Measurements from ENCODE around the gene SELENOF.

SELENOF gene

DNA sequence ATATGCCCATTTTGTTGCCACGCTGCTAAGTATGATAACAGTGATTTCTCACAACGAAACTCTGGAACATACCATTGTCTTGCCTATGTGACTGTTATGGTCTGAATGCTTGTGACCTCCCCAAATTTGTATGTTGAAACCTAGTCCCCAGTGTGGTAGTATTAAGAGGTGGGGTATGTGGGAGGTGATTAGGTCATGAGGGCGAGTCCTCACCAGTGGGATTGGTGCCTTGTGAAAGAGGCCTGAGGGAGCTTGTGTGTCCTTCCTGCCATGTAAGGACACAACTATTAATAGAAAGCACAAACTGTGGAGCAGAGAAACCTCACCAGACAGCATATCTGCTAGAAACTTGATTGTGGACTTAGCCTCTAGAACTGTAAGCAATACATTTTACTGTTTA lies 84.6 kb downstream of the SELENOF start:
- TF ChIP-seq, protein P1, sequence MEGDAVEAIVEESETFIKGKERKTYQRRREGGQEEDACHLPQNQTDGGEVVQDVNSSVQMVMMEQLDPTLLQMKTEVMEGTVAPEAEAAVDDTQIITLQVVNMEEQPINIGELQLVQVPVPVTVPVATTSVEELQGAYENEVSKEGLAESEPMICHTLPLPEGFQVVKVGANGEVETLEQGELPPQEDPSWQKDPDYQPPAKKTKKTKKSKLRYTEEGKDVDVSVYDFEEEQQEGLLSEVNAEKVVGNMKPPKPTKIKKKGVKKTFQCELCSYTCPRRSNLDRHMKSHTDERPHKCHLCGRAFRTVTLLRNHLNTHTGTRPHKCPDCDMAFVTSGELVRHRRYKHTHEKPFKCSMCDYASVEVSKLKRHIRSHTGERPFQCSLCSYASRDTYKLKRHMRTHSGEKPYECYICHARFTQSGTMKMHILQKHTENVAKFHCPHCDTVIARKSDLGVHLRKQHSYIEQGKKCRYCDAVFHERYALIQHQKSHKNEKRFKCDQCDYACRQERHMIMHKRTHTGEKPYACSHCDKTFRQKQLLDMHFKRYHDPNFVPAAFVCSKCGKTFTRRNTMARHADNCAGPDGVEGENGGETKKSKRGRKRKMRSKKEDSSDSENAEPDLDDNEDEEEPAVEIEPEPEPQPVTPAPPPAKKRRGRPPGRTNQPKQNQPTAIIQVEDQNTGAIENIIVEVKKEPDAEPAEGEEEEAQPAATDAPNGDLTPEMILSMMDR (IDR thresholded peaks at IDR 0.05; ENCODE audit: borderline replicate concordance, control extremely low read depth, extremely low read depth, insufficient read depth, missing control alignments) = no peak
- in situ Hi-C loops (cut with MboI; ENCODE audit: low sequenced_read_pairs, unreplicated experiment) = no loop called here
- DNase-seq (ENCODE audit: low spot score) = no peak

DNA sequence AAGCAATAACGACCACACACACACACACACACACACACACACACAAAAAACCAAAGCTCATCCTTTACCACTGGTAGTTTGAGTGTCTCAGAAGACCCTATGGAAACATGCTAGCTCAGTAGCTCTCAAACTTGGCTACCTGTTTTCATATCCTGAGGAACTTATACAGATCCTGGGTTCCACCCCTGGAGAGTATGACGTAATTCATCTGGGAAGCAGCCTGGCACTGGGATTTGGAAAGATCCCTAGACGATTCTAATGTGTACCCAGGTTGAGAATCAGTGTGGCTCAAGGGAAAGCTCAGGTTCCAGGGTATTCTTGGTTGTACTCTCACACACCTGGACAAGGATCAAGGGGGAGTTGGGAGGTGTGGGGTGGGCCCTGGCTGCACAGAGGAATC lies 85.9 kb downstream of the SELENOF start:
- TF ChIP-seq, protein P1 (IDR thresholded peaks at IDR 0.05; ENCODE audit: borderline replicate concordance, control extremely low read depth, extremely low read depth, insufficient read depth, missing control alignments) = no peak
- in situ Hi-C loops (cut with MboI; ENCODE audit: low sequenced_read_pairs, unreplicated experiment) = no loop called here
- DNase-seq (ENCODE audit: low spot score) = no peak

DNA sequence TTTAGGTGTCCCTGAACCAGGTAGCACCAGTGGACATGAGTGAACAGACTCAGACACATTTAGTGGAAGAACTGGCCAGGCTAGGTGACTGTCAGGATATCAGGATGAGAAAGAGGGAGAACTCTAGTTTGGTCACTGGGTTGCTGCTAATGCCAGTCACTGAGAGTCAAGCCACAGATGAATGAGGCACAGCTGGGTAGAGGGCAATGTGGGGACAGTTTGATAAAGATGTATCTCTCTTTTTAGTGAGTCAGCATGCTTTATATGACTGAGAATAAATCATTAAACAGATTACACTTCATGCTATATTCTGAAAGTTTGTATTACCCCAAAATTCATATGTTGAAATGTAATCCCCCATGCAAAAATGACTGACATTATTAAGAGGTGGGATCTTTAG lies 87.1 kb downstream of the SELENOF start:
- TF ChIP-seq, protein P1 (IDR thresholded peaks at IDR 0.05; ENCODE audit: borderline replicate concordance, control extremely low read depth, extremely low read depth, insufficient read depth, missing control alignments) = no peak
- no peak for DNase-seq (ENCODE audit: low spot score)
- in situ Hi-C loops (cut with MboI; ENCODE audit: low sequenced_read_pairs, unreplicated experiment) = no loop called here

DNA sequence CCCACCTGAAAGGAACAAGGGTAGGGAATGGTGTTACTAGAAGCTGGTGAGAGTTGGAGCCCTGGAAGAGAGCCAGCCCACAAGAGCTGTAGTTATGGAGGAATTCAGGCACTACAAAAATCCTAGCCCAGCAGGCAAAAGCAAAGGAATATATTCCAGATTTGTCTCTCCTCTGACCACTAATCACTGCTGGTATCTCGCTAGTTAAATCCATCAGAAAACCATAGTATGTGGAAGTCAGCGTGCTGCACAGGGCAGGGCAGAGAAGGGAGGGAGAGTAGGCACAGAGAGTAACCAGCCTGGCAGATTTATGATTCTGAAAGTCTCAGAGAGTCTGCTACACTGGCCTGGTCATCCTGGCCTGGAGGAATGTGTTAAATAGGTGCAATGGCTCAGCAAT lies 88.6 kb downstream of the SELENOF start:
- TF ChIP-seq, protein P1 (IDR thresholded peaks at IDR 0.05; ENCODE audit: borderline replicate concordance, control extremely low read depth, extremely low read depth, insufficient read depth, missing control alignments) = no peak
- DNase-seq (ENCODE audit: low spot score) = no peak
- in situ Hi-C loops (cut with MboI; ENCODE audit: low sequenced_read_pairs, unreplicated experiment) = no loop called here

GRCh38 chr1:86823821-86824500 lies 90.0 kb downstream of the SELENOF start:
- TF ChIP-seq, protein P1 (IDR thresholded peaks at IDR 0.05; ENCODE audit: borderline replicate concordance, control extremely low read depth, extremely low read depth, insufficient read depth, missing control alignments) = no peak
- in situ Hi-C loops (cut with MboI; ENCODE audit: low sequenced_read_pairs, unreplicated experiment) = no loop called here
- DNase-seq (ENCODE audit: low spot score) = no peak

- in situ Hi-C loops (cut with MboI; ENCODE audit: low sequenced_read_pairs, unreplicated experiment) = no loop called here
- no peak for DNase-seq (ENCODE audit: low spot score)
- TF ChIP-seq, protein P1 (IDR thresholded peaks at IDR 0.05; ENCODE audit: borderline replicate concordance, control extremely low read depth, extremely low read depth, insufficient read depth, missing control alignments) = no peak
Observed at GRCh38 chr1:86823386-86823785, 90.5 kb downstream of the SELENOF start.
